ENCODE data around the gene KLHL29.

DNA sequence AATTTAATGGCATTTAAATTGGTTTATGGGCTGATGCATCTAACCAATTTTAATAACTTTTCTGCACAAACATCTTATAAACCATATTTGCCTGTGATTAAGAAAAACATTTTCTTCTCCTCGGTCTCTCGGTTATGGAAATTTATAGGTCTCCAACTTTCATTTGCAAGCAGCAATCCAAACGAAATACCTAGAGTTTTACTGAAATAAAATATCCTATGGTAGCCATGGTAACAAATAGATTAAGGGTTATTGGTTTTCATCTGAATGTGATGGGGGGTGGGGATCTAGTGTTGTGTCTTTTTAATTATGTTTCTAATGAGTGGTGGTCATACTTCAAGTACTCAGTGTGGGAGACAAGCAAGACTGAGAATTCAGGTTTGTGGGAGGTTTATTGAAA, 2.9 kb downstream of the KLHL29 start:
- no peak for TF ChIP-seq CTCF (IDR thresholded peaks at IDR 0.05; ENCODE audit: insufficient read depth, low read length)
- TF ChIP-seq POLR2AphosphoS5 (IDR thresholded peaks at IDR 0.05; ENCODE audit: low read depth): no peak
- TF ChIP-seq, protein P1, sequence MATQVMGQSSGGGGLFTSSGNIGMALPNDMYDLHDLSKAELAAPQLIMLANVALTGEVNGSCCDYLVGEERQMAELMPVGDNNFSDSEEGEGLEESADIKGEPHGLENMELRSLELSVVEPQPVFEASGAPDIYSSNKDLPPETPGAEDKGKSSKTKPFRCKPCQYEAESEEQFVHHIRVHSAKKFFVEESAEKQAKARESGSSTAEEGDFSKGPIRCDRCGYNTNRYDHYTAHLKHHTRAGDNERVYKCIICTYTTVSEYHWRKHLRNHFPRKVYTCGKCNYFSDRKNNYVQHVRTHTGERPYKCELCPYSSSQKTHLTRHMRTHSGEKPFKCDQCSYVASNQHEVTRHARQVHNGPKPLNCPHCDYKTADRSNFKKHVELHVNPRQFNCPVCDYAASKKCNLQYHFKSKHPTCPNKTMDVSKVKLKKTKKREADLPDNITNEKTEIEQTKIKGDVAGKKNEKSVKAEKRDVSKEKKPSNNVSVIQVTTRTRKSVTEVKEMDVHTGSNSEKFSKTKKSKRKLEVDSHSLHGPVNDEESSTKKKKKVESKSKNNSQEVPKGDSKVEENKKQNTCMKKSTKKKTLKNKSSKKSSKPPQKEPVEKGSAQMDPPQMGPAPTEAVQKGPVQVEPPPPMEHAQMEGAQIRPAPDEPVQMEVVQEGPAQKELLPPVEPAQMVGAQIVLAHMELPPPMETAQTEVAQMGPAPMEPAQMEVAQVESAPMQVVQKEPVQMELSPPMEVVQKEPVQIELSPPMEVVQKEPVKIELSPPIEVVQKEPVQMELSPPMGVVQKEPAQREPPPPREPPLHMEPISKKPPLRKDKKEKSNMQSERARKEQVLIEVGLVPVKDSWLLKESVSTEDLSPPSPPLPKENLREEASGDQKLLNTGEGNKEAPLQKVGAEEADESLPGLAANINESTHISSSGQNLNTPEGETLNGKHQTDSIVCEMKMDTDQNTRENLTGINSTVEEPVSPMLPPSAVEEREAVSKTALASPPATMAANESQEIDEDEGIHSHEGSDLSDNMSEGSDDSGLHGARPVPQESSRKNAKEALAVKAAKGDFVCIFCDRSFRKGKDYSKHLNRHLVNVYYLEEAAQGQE (IDR thresholded peaks at IDR 0.05; ENCODE audit: insufficient replicate concordance, low read depth): no peak
- TF ChIP-seq SPI1 (IDR thresholded peaks at IDR 0.05; ENCODE audit: borderline replicate concordance, low read depth): no peak
- no peak for TF ChIP-seq GABPA (IDR thresholded peaks at IDR 0.05; ENCODE audit: low read depth)

All from HL-60 (cell line).